Measurements from ENCODE around the gene NRF1.
A peak's percentile ranks its signal among the peaks of the same experiment; 100 is the strongest.

NRF1 gene

DNA sequence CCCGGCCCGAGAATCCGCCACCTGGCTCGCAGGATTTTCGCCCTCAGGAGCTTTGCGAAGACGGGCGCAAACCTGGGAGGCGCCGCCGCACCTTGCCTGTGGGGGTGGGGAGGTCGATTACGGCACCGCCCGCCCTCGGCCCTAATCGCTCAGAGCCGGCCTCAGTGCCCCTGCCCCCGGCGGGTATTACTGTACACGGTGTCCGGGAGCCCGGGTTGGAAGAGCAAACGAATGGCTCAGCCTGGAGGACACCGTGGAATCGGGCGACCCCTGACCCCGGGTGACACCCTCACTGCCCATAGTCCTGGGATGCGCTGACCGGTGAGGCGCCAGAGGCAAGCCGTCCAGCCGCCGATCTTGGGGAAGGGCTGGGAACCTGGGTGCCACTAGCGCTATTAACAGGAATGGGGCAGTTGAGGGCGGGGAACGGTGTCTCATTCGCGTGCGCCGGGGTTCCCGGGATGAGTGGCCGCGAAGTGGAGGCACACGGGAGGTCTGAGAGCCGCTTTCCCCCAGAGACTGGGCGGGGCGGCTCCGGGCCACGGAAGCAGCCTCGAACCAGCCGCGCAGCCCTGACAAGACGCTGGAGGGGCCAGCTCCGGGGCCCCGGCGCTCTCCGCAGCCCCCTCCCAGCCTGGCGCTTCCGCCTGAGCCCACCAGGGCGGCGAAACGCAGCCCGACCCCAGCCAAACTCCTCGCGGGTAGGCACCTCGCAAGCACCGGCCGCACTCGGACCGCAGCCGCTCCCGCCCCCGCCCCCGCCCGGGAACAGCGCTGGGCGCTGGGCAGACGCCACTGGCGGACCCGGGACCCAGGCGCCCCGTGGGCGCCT, 167.5 kb downstream of the NRF1 start:
- TF ChIP-seq ZBTB7A (IDR thresholded peaks at IDR 0.05; ENCODE audit: low read depth) (0 out of 2 replicates have a peak, but pooled peaks have one; percentile 5), EGR1 (IDR thresholded peaks at IDR 0.05) (peak; percentile 49; the same call in 1 of the 2 replicates), TCF12 (IDR thresholded peaks at IDR 0.05; ENCODE audit: low read depth) (no peak)

DNA sequence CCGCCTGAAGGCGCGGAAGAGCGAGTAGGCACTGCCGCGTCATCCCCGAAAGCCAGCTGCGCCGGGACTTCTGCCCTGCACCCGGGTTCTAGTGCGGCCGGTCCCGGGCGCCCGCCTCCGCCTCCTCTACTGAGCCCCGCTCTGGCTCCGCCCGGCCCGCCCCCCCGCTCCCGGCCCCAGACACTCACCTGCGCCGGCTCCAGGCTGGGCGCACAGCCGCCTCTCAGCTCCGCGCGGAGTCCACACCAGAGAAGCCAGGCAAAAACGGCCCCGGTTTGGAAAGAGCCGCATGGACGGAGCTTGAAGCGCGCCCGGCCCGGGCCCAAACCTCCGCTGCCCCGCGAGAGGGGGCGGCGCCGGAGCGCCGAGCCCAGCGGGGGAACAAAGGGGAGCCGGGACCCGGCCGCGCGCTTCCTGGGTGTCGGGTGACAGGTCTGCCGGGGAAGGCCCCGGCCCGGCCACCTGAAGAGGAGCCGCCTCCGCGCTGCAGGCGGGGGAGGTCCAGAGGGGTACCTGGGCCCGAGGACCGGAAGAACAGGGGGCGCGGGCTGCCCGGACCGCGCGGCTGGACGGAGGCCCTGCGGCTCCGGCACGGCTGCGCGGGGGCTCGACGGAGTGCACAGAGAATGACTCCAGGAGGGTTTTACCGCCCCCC, 168.2 kb downstream of the NRF1 start:
- TF ChIP-seq TCF12 (IDR thresholded peaks at IDR 0.05; ENCODE audit: low read depth): no peak; the same call in 1 of the 2 replicates
- peak; percentile 54; the same call in 1 of the 2 replicates for TF ChIP-seq ZBTB7A (IDR thresholded peaks at IDR 0.05; ENCODE audit: low read depth)
- TF ChIP-seq EGR1 (IDR thresholded peaks at IDR 0.05): peak; percentile 76
- TF ChIP-seq TAF1 (IDR thresholded peaks at IDR 0.05; ENCODE audit: low read depth): peak; percentile 59

GRCh38 chr7:129780257-129780973, 168.9 kb downstream of the NRF1 start:
- TF ChIP-seq NFIC (IDR thresholded peaks at IDR 0.05) (peak; percentile 7; the same call in 1 of the 2 replicates), CEBPB (IDR thresholded peaks at IDR 0.05) (no peak), EP300 (IDR thresholded peaks at IDR 0.05; ENCODE audit: borderline replicate concordance) (peak; percentile 17; the same call in 1 of the 2 replicates), TCF12 (IDR thresholded peaks at IDR 0.05; ENCODE audit: low read depth) (peak; percentile 46; the same call in 1 of the 2 replicates), TEAD4 (IDR thresholded peaks at IDR 0.05) (no peak; the same call in 1 of the 2 replicates), TAF1 (IDR thresholded peaks at IDR 0.05; ENCODE audit: low read depth) (peak; percentile 20; the same call in 1 of the 2 replicates), ZBTB7A (IDR thresholded peaks at IDR 0.05; ENCODE audit: low read depth) (peak; percentile 89)
- TF ChIP-seq, protein P1, sequence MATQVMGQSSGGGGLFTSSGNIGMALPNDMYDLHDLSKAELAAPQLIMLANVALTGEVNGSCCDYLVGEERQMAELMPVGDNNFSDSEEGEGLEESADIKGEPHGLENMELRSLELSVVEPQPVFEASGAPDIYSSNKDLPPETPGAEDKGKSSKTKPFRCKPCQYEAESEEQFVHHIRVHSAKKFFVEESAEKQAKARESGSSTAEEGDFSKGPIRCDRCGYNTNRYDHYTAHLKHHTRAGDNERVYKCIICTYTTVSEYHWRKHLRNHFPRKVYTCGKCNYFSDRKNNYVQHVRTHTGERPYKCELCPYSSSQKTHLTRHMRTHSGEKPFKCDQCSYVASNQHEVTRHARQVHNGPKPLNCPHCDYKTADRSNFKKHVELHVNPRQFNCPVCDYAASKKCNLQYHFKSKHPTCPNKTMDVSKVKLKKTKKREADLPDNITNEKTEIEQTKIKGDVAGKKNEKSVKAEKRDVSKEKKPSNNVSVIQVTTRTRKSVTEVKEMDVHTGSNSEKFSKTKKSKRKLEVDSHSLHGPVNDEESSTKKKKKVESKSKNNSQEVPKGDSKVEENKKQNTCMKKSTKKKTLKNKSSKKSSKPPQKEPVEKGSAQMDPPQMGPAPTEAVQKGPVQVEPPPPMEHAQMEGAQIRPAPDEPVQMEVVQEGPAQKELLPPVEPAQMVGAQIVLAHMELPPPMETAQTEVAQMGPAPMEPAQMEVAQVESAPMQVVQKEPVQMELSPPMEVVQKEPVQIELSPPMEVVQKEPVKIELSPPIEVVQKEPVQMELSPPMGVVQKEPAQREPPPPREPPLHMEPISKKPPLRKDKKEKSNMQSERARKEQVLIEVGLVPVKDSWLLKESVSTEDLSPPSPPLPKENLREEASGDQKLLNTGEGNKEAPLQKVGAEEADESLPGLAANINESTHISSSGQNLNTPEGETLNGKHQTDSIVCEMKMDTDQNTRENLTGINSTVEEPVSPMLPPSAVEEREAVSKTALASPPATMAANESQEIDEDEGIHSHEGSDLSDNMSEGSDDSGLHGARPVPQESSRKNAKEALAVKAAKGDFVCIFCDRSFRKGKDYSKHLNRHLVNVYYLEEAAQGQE (IDR thresholded peaks at IDR 0.05; ENCODE audit: low read depth): no peak
- TF ChIP-seq, protein P2, sequence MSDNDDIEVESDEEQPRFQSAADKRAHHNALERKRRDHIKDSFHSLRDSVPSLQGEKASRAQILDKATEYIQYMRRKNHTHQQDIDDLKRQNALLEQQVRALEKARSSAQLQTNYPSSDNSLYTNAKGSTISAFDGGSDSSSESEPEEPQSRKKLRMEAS (IDR thresholded peaks at IDR 0.05): peak; percentile 72

- TF ChIP-seq RAD21 (IDR thresholded peaks at IDR 0.05; ENCODE audit: low read depth): no peak
- TF ChIP-seq TAF1 (IDR thresholded peaks at IDR 0.05; ENCODE audit: low read depth): 0 out of 2 replicates have a peak, but pooled peaks have one; percentile 52
- TF ChIP-seq YY1 (IDR thresholded peaks at IDR 0.05; ENCODE audit: low read depth): no peak; the same call in 1 of the 2 replicates
- TF ChIP-seq CREB1 (IDR thresholded peaks at IDR 0.05; ENCODE audit: low read depth): 0 out of 2 replicates have a peak, but pooled peaks have one; percentile 3
- TF ChIP-seq CEBPB (IDR thresholded peaks at IDR 0.05): no peak
These were observed 169.7 kb downstream of the NRF1 start for GRCh38 chr7:129780974-129781927.

DNA sequence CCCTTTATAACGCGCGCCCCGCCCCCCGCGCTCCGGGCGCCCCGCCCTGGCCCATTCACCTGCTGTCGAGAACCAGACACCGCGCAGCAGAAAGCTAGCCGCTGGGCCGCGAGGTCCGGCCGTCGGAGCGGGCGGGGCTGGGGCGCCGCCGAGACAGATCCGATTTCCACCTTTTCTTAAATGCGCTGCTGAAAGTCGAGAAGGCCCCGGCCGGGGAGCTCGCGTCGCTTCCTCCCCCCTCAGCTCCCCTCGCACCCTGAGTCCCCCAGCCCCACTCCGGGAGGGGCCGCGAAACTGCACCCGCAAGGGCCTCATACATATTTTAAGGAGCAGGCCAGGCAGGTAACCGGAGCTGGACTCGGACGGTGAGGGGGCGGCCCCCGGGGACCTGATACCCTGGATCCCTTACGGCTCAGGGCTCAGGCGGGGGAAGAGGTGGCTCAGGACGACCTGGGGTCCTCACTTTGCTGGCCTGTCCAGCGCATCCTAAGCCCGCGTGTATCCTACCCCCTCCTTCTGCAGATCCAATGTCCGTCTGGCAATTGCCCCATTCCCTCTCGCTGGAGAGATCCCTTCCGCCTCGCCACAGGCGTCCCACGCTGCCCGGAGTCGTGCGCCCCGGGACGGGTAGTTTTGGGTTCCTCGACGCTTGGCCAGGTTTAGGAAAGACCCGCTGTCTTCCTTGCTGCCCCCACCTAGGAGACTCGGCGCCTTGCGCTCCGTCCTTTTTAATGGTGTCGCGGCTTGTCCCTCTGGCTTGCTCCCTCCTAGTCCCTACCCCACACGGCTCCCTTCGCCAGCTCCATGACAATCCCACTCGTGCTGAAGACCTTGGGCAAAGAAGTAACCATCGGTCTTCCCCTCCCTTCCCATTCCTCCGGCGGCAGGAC, 170.7 kb downstream of the NRF1 start:
- TF ChIP-seq EP300 (IDR thresholded peaks at IDR 0.05; ENCODE audit: borderline replicate concordance) (no peak), RAD21 (IDR thresholded peaks at IDR 0.05; ENCODE audit: low read depth) (peak; percentile 11; the same call in 1 of the 2 replicates), USF1 (IDR thresholded peaks at IDR 0.05) (no peak), FOXM1 (IDR thresholded peaks at IDR 0.05; ENCODE audit: borderline replicate concordance, low read depth) (no peak), ZBTB7A (IDR thresholded peaks at IDR 0.05; ENCODE audit: low read depth) (peak; percentile 91), TCF12 (IDR thresholded peaks at IDR 0.05; ENCODE audit: low read depth) (peak; percentile 65), CEBPB (IDR thresholded peaks at IDR 0.05) (no peak), TAF1 (IDR thresholded peaks at IDR 0.05; ENCODE audit: low read depth) (no peak; the same call in 1 of the 2 replicates)
- TF ChIP-seq, protein P1 (IDR thresholded peaks at IDR 0.05; ENCODE audit: low read depth): no peak
- TF ChIP-seq, protein P2 (IDR thresholded peaks at IDR 0.05): peak; percentile 64

Data from Ishikawa (cell line).